IgD-negative memory B cell (primary cell): ENCODE measurements around the gene RBM22. TPM values are rescaled to one million over a fixed set of nuclear protein-coding genes. Genes with fewer than 3 reads are reported as not detected.

ENCODE experiments used
- H3K27ac Mint-ChIP-seq, 3 donors: one replicate each; pipeline ENCODE4 v1.8.0; 2020 to 2022; ENCODE audit warnings: mild to moderate bottlenecking in 3 of 3, mixed read lengths in 3 of 3, moderate library complexity in 1 of 3
- H3K27me3 Mint-ChIP-seq: one replicate; pipeline ENCODE4 v1.8.0; 2021; ENCODE audit warnings: mixed read lengths
- H3K36me3 Mint-ChIP-seq: one replicate; pipeline ENCODE4 v1.8.0; 2020; ENCODE audit warnings: mild to moderate bottlenecking, mixed read lengths
- H3K4me1 Mint-ChIP-seq, 3 donors: one replicate each; pipeline ENCODE4 v1.8.0; 2020 to 2022; ENCODE audit warnings: mixed read lengths in 3 of 3, mild to moderate bottlenecking in 1 of 3
- H3K4me3 Mint-ChIP-seq, 4 donors: one replicate each; pipeline ENCODE4 v1.8.0; 2020 to 2022; ENCODE audit warnings: mild to moderate bottlenecking in 4 of 4, mixed read lengths in 4 of 4, moderate library complexity in 3 of 4
- H3K9me3 Mint-ChIP-seq, 3 donors: one replicate each; pipeline ENCODE4 v1.8.0; 2020 to 2021; ENCODE audit warnings: mixed read lengths in 3 of 3, mild to moderate bottlenecking in 1 of 3
- polyA plus RNA-seq: library from polyadenylated mRNA; unstranded; fragments of 300-500 nt; fragmentation: Illumina TruSeq; gene quantifications from one replicate; pipeline ENCODE4 v1.2.3, GENCODE V29; 2021

The RBM22 gene
- polyA plus RNA-seq, 1 donor from 2014 or later = 69.5 TPM

- H3K4me3 Mint-ChIP-seq = no peak overlapping the region
- H3K27ac Mint-ChIP-seq = no peak overlapping the region
- H3K27me3 Mint-ChIP-seq = no peaks in the 10 kb centered on the region
- peaks cover 8 to 14% (median 12%) of the 10 kb centered on the region in 3 donors for H3K4me1 Mint-ChIP-seq
- no peaks in the 10 kb centered on the region for H3K36me3 Mint-ChIP-seq
- no peaks in the 10 kb centered on the region for H3K9me3 Mint-ChIP-seq
These were observed 48.8 kb downstream of the RBM22 start for GRCh38 chr5:150651924-150652671.

GRCh38 chr5:150651382-150651781, 49.5 kb downstream of the RBM22 start:
- no peaks in the 10 kb centered on the region for H3K36me3 Mint-ChIP-seq
- peak overlapping the region in 1 of 4 donors; percentile 9 for H3K4me3 Mint-ChIP-seq
- H3K4me1 Mint-ChIP-seq = peaks cover 8 to 14% (median 12%) of the 10 kb centered on the region in 3 donors
- no peak overlapping the region for H3K27ac Mint-ChIP-seq
- H3K27me3 Mint-ChIP-seq = no peaks in the 10 kb centered on the region
- no peaks in the 10 kb centered on the region for H3K9me3 Mint-ChIP-seq

- Mint-ChIP-seq H3K27me3 (no peaks in the 10 kb centered on the region), H3K36me3 (no peaks in the 10 kb centered on the region), H3K9me3 (no peaks in the 10 kb centered on the region), H3K4me1 (peaks cover 9 to 10% (median 10%) of the 10 kb centered on the region in 3 donors), H3K4me3 (no peak overlapping the region), H3K27ac (no peak overlapping the region)
These were observed 50.5 kb downstream of the RBM22 start for GRCh38 chr5:150650021-150651006.

- no peak overlapping the region for H3K4me3 Mint-ChIP-seq
These were observed 51.5 kb downstream of the RBM22 start for GRCh38 chr5:150649108-150650020.

GRCh38 chr5:150648294-150649107, 52.4 kb downstream of the RBM22 start:
- Mint-ChIP-seq H3K36me3 (no peaks in the 10 kb centered on the region), H3K9me3 (no peaks in the 10 kb centered on the region), H3K27ac (no peak overlapping the region), H3K4me3 (peak overlapping the region in 1 of 4 donors; percentile 69), H3K4me1 (peaks cover 2 to 5% (median 4%) of the 10 kb centered on the region in 3 donors), H3K27me3 (no peaks in the 10 kb centered on the region)

More at GRCh38 chr5:150649108-150650020, 51.5 kb downstream of the RBM22 start:
- Mint-ChIP-seq H3K4me1 (peaks cover 8 to 10% (median 8%) of the 10 kb centered on the region in 3 donors), H3K27ac (no peak overlapping the region), H3K9me3 (no peaks in the 10 kb centered on the region), H3K27me3 (no peaks in the 10 kb centered on the region), H3K36me3 (no peaks in the 10 kb centered on the region)

GRCh38 chr5:150647275-150648251, 53.3 kb downstream of the RBM22 start:
- no peak overlapping the region for H3K4me3 Mint-ChIP-seq
- H3K27ac Mint-ChIP-seq = peak overlapping the region in 2 of 3 donors; percentile 67 to 93
- H3K27me3 Mint-ChIP-seq = no peaks in the 10 kb centered on the region
- H3K9me3 Mint-ChIP-seq = no peaks in the 10 kb centered on the region
- no peaks in the 10 kb centered on the region for H3K36me3 Mint-ChIP-seq
- peaks cover 3 to 9% (median 4%) of the 10 kb centered on the region in 3 donors for H3K4me1 Mint-ChIP-seq

- H3K27me3 Mint-ChIP-seq = no peaks in the 10 kb centered on the region
- no peaks in the 10 kb centered on the region for H3K9me3 Mint-ChIP-seq
- H3K27ac Mint-ChIP-seq = no peak overlapping the region
- peaks cover 3% of the 10 kb centered on the region for H3K36me3 Mint-ChIP-seq
- H3K4me1 Mint-ChIP-seq = peaks cover 4 to 9% (median 8%) of the 10 kb centered on the region in 3 donors
- H3K4me3 Mint-ChIP-seq = no peak overlapping the region
These were observed 55.7 kb downstream of the RBM22 start for GRCh38 chr5:150645070-150645700.

GRCh38 chr5:150644514-150644913, 56.3 kb downstream of the RBM22 start:
- Mint-ChIP-seq H3K27ac (peak overlapping the region in 1 of 3 donors; percentile 57), H3K27me3 (no peaks in the 10 kb centered on the region), H3K36me3 (peaks cover 3% of the 10 kb centered on the region), H3K9me3 (no peaks in the 10 kb centered on the region), H3K4me1 (peaks cover 7 to 12% (median 8%) of the 10 kb centered on the region in 3 donors), H3K4me3 (no peak overlapping the region)

GRCh38 chr5:150644058-150644457, 56.8 kb downstream of the RBM22 start:
- Mint-ChIP-seq H3K4me3 (no peak overlapping the region), H3K9me3 (no peaks in the 10 kb centered on the region), H3K27ac (peak overlapping the region in 1 of 3 donors; percentile 57), H3K27me3 (no peaks in the 10 kb centered on the region), H3K4me1 (peaks cover 8 to 14% (median 8%) of the 10 kb centered on the region in 3 donors), H3K36me3 (peaks cover 3% of the 10 kb centered on the region)

- H3K27me3 Mint-ChIP-seq = no peaks in the 10 kb centered on the region
- H3K27ac Mint-ChIP-seq = no peak overlapping the region
- no peak overlapping the region for H3K4me3 Mint-ChIP-seq
These were observed 57.7 kb downstream of the RBM22 start for GRCh38 chr5:150642991-150643710.

GRCh38 chr5:150642567-150642927, 58.3 kb downstream of the RBM22 start:
- Mint-ChIP-seq H3K27ac (no peak overlapping the region), H3K27me3 (no peaks in the 10 kb centered on the region), H3K36me3 (peaks cover 3% of the 10 kb centered on the region), H3K9me3 (no peaks in the 10 kb centered on the region), H3K4me1 (peaks cover 8 to 18% (median 10%) of the 10 kb centered on the region in 3 donors), H3K4me3 (no peak overlapping the region)

More at GRCh38 chr5:150642991-150643710, 57.7 kb downstream of the RBM22 start:
- Mint-ChIP-seq H3K9me3 (no peaks in the 10 kb centered on the region), H3K36me3 (peaks cover 3% of the 10 kb centered on the region), H3K4me1 (peaks cover 8 to 16% (median 8%) of the 10 kb centered on the region in 3 donors)
